PFSK-1 (cell line): Measurements from ENCODE around the gene SLC36A2.

Experiments used
- POLR2AphosphoS5 ChIP-seq: IDR thresholded peaks from 2 replicates; pipeline ENCODE4 v1.6.1; 2012; ENCODE audit warnings: low read depth, mild to moderate bottlenecking, control low read depth, low read length, moderate library complexity
- REST ChIP-seq, 2 experiments: IDR thresholded peaks; 2 replicates each; pipeline versions ENCODE4 v1.6.1 to v1.8.0; 2011 to 2012; ENCODE audit warnings: low read depth in 2 of 2, low read length in 2 of 2, control low read depth in 1 of 2, inconsistent platforms in 1 of 2, mild to moderate bottlenecking in 1 of 2, moderate library complexity in 1 of 2; ENCODE audit not compliant: insufficient read depth in 1 of 2
- SIN3A ChIP-seq: IDR thresholded peaks from 2 replicates; pipeline ENCODE4 v1.6.1; 2012; ENCODE audit warnings: mild to moderate bottlenecking, low read length, moderate library complexity, borderline replicate concordance; ENCODE audit not compliant: insufficient read depth

- TF ChIP-seq POLR2AphosphoS5, result no peak
- no peak for TF ChIP-seq REST (IDR thresholded peaks at IDR 0.05; ENCODE audit: insufficient read depth in 1 of 2, low read depth in 2 of 2, low read length in 2 of 2)
- no peak for TF ChIP-seq SIN3A
Observed at GRCh38 chr5:151303666-151304065, 43.7 kb downstream of the SLC36A2 start, which contains the start of gene SLC36A3.
